HL-60 (cell line): Measurements from ENCODE around the gene MYO3B.

ENCODE experiments used
- DNase-seq, 2 experiments: peaks; one replicate each; pipeline ENCODE4 v3.0.0-alpha.2; 2010 to 2020; ENCODE audit warnings: low read depth in 1 of 2, low spot score in 1 of 2
- H3K27ac ChIP-seq: fragments of 250-450 bp; sonication (Bioruptor Pico); replicated peaks from 2 replicates; pipeline ENCODE4 v1.5.1; 2020; ENCODE audit warnings: mild to moderate bottlenecking, moderate library complexity
- H3K27me3 ChIP-seq: fragments of 250-450 bp; sonication (Bioruptor Pico); 2 replicates; pipeline ENCODE4 v1.5.1; 2021; ENCODE audit warnings: mild to moderate bottlenecking, moderate library complexity; ENCODE audit not compliant: insufficient read depth, poor library complexity, severe bottlenecking
- H3K4me3 ChIP-seq: replicated peaks from 2 replicates; pipeline ENCODE4 v1.5.1; 2011; ENCODE audit warnings: mild to moderate bottlenecking, control low read depth, low read length; ENCODE audit not compliant: insufficient read depth
- CTCF ChIP-seq: IDR thresholded peaks from one replicate; pipeline ENCODE4 v1.5.1; 2011; ENCODE audit warnings: low read length, control low read depth, inconsistent platforms; ENCODE audit not compliant: insufficient read depth
- GABPA ChIP-seq: IDR thresholded peaks from 2 replicates; pipeline ENCODE4 v1.6.1; 2012; ENCODE audit warnings: low read depth
- POLR2AphosphoS5 ChIP-seq: IDR thresholded peaks from 2 replicates; pipeline ENCODE4 v1.6.1; 2012; ENCODE audit warnings: low read depth
- REST ChIP-seq: IDR thresholded peaks from 2 replicates; pipeline ENCODE4 v1.6.1; 2012; ENCODE audit warnings: low read depth; ENCODE audit not compliant: insufficient replicate concordance
- SPI1 ChIP-seq: IDR thresholded peaks from 2 replicates; pipeline ENCODE4 v1.6.1; 2012; ENCODE audit warnings: low read depth, mild to moderate bottlenecking, borderline replicate concordance

The MYO3B gene

GRCh38 chr2:170656669-170657068, 478.7 kb downstream of the MYO3B start:
- Histone ChIP-seq H3K4me3 (no peak overlapping the region), H3K27ac (no peak overlapping the region), H3K27me3 (no peaks in the 10 kb centered on the region)
- no peak for TF ChIP-seq POLR2AphosphoS5
- TF ChIP-seq REST, result no peak
- no peak for TF ChIP-seq GABPA
- TF ChIP-seq CTCF, result no peak
- no peak for TF ChIP-seq SPI1
- DNase-seq, result no peak

GRCh38 chr2:170660409-170660808, 482.5 kb downstream of the MYO3B start:
- no peak for TF ChIP-seq POLR2AphosphoS5
- TF ChIP-seq REST, result no peak
- no peak for TF ChIP-seq CTCF
- TF ChIP-seq GABPA, result no peak
- no peak for TF ChIP-seq SPI1
- no peak overlapping the region for H3K27ac ChIP-seq
- H3K4me3 ChIP-seq, result no peak overlapping the region
- H3K27me3 ChIP-seq, result no peaks in the 10 kb centered on the region
- no peak for DNase-seq

- no peak for DNase-seq
- Histone ChIP-seq H3K4me3 (no peak overlapping the region), H3K27me3 (no peaks in the 10 kb centered on the region), H3K27ac (no peak overlapping the region)
- TF ChIP-seq SPI1 (no peak), REST (no peak), CTCF (no peak), POLR2AphosphoS5 (no peak), GABPA (no peak)
Observed at GRCh38 chr2:170665743-170666142, 487.8 kb downstream of the MYO3B start.
